Endothelial cell of umbilical vein (primary cell): ENCODE data around the gene OR56B1. TPM values are rescaled to one million over a fixed set of nuclear protein-coding genes. Genes with fewer than 3 reads are reported as not detected.

Source experiments
- BruUV-seq: library from RNA; stranded (reverse); fragments of 400-500 nt; replicated peaks from 2 replicates; lab custom pipeline; 2021; lab: Mats Ljungman, UMichigan
- CTCF ChIA-PET: fragments of 300-600, 350-600 bp; sonication (Branson Sonifier 250); formaldehyde crosslinking; loops from one replicate; lab custom pipeline; 2021; ENCODE audit warnings: antibody characterized with exemption, inconsistent platforms; lab: Charles Lee
- POLR2A ChIA-PET: fragments of 300-600, 350-600 bp; sonication (Branson Sonifier 250); formaldehyde crosslinking; loops from one replicate; lab custom pipeline; 2021; ENCODE audit warnings: antibody characterized with exemption, inconsistent platforms; lab: Charles Lee
- DNase-seq: peaks from one replicate; pipeline ENCODE4 v3.0.0-alpha.2; 2011; ENCODE audit warnings: low read depth, low spot score
- FAIRE-seq: peaks from 2 replicates; lab custom pipeline; 2011; peaks lifted over from hg19 to GRCh38; lab: Jason Lieb, UNC
- H2AFZ ChIP-seq: 2 replicates; pipeline ENCODE4 v1.6.0; 2012; ENCODE audit warnings: low read depth, low read length, control low read depth, inconsistent platforms
- H3K27ac ChIP-seq: 2 replicates; pipeline ENCODE4 v1.5.1; 2011; ENCODE audit warnings: low read depth, mild to moderate bottlenecking, control low read depth, low read length, moderate library complexity; ENCODE audit not compliant: insufficient read depth
- H3K27me3 ChIP-seq, 2 experiments: 2 replicates each; pipeline versions ENCODE4 v1.6.0 to v1.6.1; 2011; ENCODE audit warnings: low read length in 2 of 2, mixed read lengths in 1 of 2; ENCODE audit not compliant: control insufficient read depth in 2 of 2, insufficient read depth in 2 of 2
- H3K36me3 ChIP-seq, 2 experiments: 2 replicates in 1 of 2; 3 replicates in 1 of 2; pipeline ENCODE4 v1.5.1; 2011; ENCODE audit warnings: low read length in 2 of 2, mild to moderate bottlenecking in 1 of 2, moderate library complexity in 1 of 2; ENCODE audit not compliant: control insufficient read depth in 2 of 2, insufficient read depth in 2 of 2; ENCODE audit errors: extremely low read depth in 1 of 2
- H3K4me1 ChIP-seq: 3 replicates; pipeline ENCODE4 v1.5.1; 2011; ENCODE audit warnings: mild to moderate bottlenecking, low read length; ENCODE audit not compliant: control insufficient read depth, insufficient read depth; ENCODE audit errors: extremely low read depth
- H3K4me2 ChIP-seq: 2 replicates; pipeline ENCODE4 v1.6.1; 2011; ENCODE audit warnings: low read length, control low read depth, mixed read lengths; ENCODE audit not compliant: insufficient read depth
- H3K4me3 ChIP-seq, 3 experiments: fragments of 200-600 bp in 1 of 3; sonication (generic), shearing (Covaris generic) in 1 of 3; replicated peaks in 1 of 3; 2 replicates each; pipeline ENCODE4 v1.5.1; 2011 to 2016; ENCODE audit warnings: control low read depth in 3 of 3, low read length in 3 of 3, mild to moderate bottlenecking in 2 of 3, inconsistent platforms in 1 of 3, low read depth in 1 of 3, moderate library complexity in 1 of 3; ENCODE audit not compliant: insufficient read depth in 1 of 3
- H3K79me2 ChIP-seq: 2 replicates; pipeline ENCODE4 v1.6.0; 2012; ENCODE audit warnings: low read length, inconsistent platforms; ENCODE audit not compliant: control insufficient read depth, insufficient read depth
- H3K9ac ChIP-seq: replicated peaks from 2 replicates; pipeline ENCODE3; 2011; ENCODE audit warnings: low read length, control low read depth; ENCODE audit not compliant: insufficient read depth; ENCODE audit errors: extremely low read depth
- H3K9me1 ChIP-seq: replicated peaks from 3 replicates; pipeline ENCODE4 v1.6.0; 2011; ENCODE audit warnings: mild to moderate bottlenecking, low read length; ENCODE audit not compliant: control insufficient read depth, insufficient read depth; ENCODE audit errors: extremely low read depth
- H3K9me3 ChIP-seq: replicated peaks from 2 replicates; pipeline ENCODE4 v1.5.1; 2012; ENCODE audit warnings: low read length, inconsistent platforms; ENCODE audit not compliant: control insufficient read depth, insufficient read depth
- H4K20me1 ChIP-seq: replicated peaks from 2 replicates; pipeline ENCODE3; 2011; ENCODE audit warnings: mild to moderate bottlenecking, low read length; ENCODE audit not compliant: control insufficient read depth, insufficient read depth; ENCODE audit errors: extremely low read depth
- CTCF ChIP-seq, 2 donors: IDR thresholded peaks; 1 replicate in 1 of 2; 2 replicates in 1 of 2; pipeline ENCODE4 v1.5.1; 2011; ENCODE audit warnings: low read length in 2 of 2, mild to moderate bottlenecking in 2 of 2, moderate library complexity in 2 of 2, control low read depth in 1 of 2, inconsistent platforms in 1 of 2, low read depth in 1 of 2; ENCODE audit not compliant: insufficient read depth in 1 of 2; ENCODE audit errors: extremely low read depth in 1 of 2
- EZH2 ChIP-seq: IDR thresholded peaks from 2 replicates; pipeline ENCODE4 v1.6.1; 2012; ENCODE audit warnings: borderline replicate concordance, low read depth, mild to moderate bottlenecking, moderate library complexity, low read length, inconsistent platforms; ENCODE audit not compliant: severe bottlenecking
- FOS ChIP-seq: IDR thresholded peaks from 2 replicates; pipeline ENCODE4 v1.6.1; 2011; ENCODE audit warnings: mild to moderate bottlenecking, low read length, moderate library complexity, borderline replicate concordance; ENCODE audit not compliant: insufficient read depth
- GATA2 ChIP-seq: IDR thresholded peaks from 2 replicates; pipeline ENCODE4 v1.7.0; 2011; ENCODE audit warnings: low read depth, mild to moderate bottlenecking, moderate library complexity, mixed read lengths, low read length; ENCODE audit not compliant: insufficient read length, insufficient read depth
- JUN ChIP-seq: IDR thresholded peaks from 2 replicates; pipeline ENCODE4 v1.6.1; 2011; ENCODE audit warnings: borderline replicate concordance, low read depth; ENCODE audit not compliant: insufficient read length, insufficient read depth
- MAX ChIP-seq: IDR thresholded peaks from 2 replicates; pipeline ENCODE4 v1.6.1; 2011; ENCODE audit not compliant: insufficient read depth, insufficient read length
- MYC ChIP-seq: IDR thresholded peaks from one replicate; pipeline ENCODE4 v1.6.1; 2011; ENCODE audit warnings: mild to moderate bottlenecking, low read depth, low read length
- POLR2A ChIP-seq: IDR thresholded peaks from 2 replicates; pipeline ENCODE4 v1.6.1; 2012; ENCODE audit warnings: low read depth, mild to moderate bottlenecking, control low read depth, low read length
- POLR2AphosphoS5 ChIP-seq: IDR thresholded peaks from 2 replicates; pipeline ENCODE4 v1.6.1; 2012; ENCODE audit warnings: low read depth, mild to moderate bottlenecking, control low read depth, low read length, moderate library complexity; ENCODE audit not compliant: insufficient read depth
- dilution Hi-C: fragments of 300-500 bp; cut with MboI; formaldehyde crosslinking; loops from one replicate; pipeline ENCODE4 v1.15.0; 2019; ENCODE audit warnings: low sequenced_read_pairs; ENCODE audit not compliant: extremely low pct_ligation_motif_present
- intact Hi-C: fragments of 100-400 bp; cut with micrococcal nuclease; formaldehyde crosslinking; loops from one replicate; pipeline ENCODE4 v1.10.0; 2022
- polyA plus RNA-seq, 4 experiments: library from polyadenylated mRNA; depleted of rRNA in 3 of 4; stranded (reverse) in 3 of 4; unstranded in 1 of 4; fragments of >200 nt; gene quantifications; 2 replicates each; pipeline versions ENCODE4 v1.2.1 to v1.2.3, GENCODE V29; 2011 to 2012; ENCODE audit warnings: missing spikeins in 1 of 4
- total RNA-seq: library from RNA; stranded (reverse); gene quantifications from 2 replicates; pipeline ENCODE4 v1.2.3, GENCODE V29; 2021

The OR56B1 gene
- total and polyA plus RNA-seq, 2 donors (not counting 3 experiments of a cell fraction or from before 2014, with no cell fraction given) = not detected

GRCh38 chr11:5695580-5695979 lies 40.7 kb upstream of the OR56B1 start:
- ChIA-PET CTCF (interaction anchor here (1.5 kb wide), 1 partner anchor 11 kb away, joined by 5 read pairs; the partner anchor contains the start of gene TRIM5), POLR2A (no interaction called here)
- Histone ChIP-seq H3K9ac (no peak overlapping the region), H3K4me1 (peaks cover 12% of the 10 kb centered on the region), H2AFZ (no peak overlapping the region), H3K79me2 (peaks cover 9% of the 10 kb centered on the region), H3K36me3 (peaks cover 5 to 17% of the 10 kb centered on the region in 2 experiments), H3K4me2 (no peak overlapping the region), H3K4me3 (no peak overlapping the region), H3K27ac (no peak overlapping the region), H3K27me3 (no peaks in the 10 kb centered on the region), H3K9me1 (no peaks in the 10 kb centered on the region), H4K20me1 (no peaks in the 10 kb centered on the region), H3K9me3 (no peaks in the 10 kb centered on the region)
- no TSS peak for BruUV-seq
- no peak for TF ChIP-seq MYC
- no peak for TF ChIP-seq EZH2
- TF ChIP-seq MAX = no peak
- TF ChIP-seq JUN = no peak
- no peak for TF ChIP-seq CTCF (IDR thresholded peaks at IDR 0.05; ENCODE audit: extremely low read depth in 1 of 2, insufficient read depth in 1 of 2, low read depth in 1 of 2, low read length in 2 of 2)
- no peak for TF ChIP-seq POLR2AphosphoS5
- TF ChIP-seq FOS = no peak
- no peak for TF ChIP-seq GATA2
- no peak for TF ChIP-seq POLR2A
- intact Hi-C loops (no loop called here), dilution Hi-C loops (no loop called here)
- no peak for DNase-seq
- FAIRE-seq = no peak
